Suprapubic skin (tissue), 4 donors: ENCODE measurements around the gene PLXNB1.
A peak's percentile ranks its signal among the peaks of the same experiment; 100 is the strongest.

Source experiments
- CTCF ChIP-seq, 2 donors: fragments of 200-600 bp in 1 of 2; fragments of 450-650 bp in 1 of 2; sonication (generic) in 1 of 2; IDR thresholded peaks; one replicate each; pipeline ENCODE4 v1.5.1; 2016 to 2019; ENCODE audit warnings: antibody characterized with exemption in 2 of 2, mild to moderate bottlenecking in 1 of 2, moderate library complexity in 1 of 2
- EP300 ChIP-seq: sonication (generic); formaldehyde crosslinking; IDR thresholded peaks from one replicate; pipeline ENCODE4 v1.6.1; 2017; ENCODE audit warnings: antibody characterized with exemption
- POLR2A ChIP-seq, 2 donors: fragments of 450-650 bp; IDR thresholded peaks; one replicate each; pipeline ENCODE4 v1.6.1; 2017; ENCODE audit warnings: antibody characterized with exemption in 2 of 2, mild to moderate bottlenecking in 2 of 2, moderate library complexity in 2 of 2
- POLR2AphosphoS5 ChIP-seq, 3 donors: sonication (generic); formaldehyde crosslinking; IDR thresholded peaks; one replicate each; pipeline ENCODE4 v1.6.1; 2017; ENCODE audit warnings: antibody characterized with exemption in 3 of 3

GRCh38 chr3:48435774-48436476 lies 6.0 kb upstream of the PLXNB1 start:
- TF ChIP-seq CTCF (IDR thresholded peaks at IDR 0.05) (peak; percentile 97 to 99), EP300 (no peak), POLR2A (IDR thresholded peaks at IDR 0.05) (no peak), POLR2AphosphoS5 (IDR thresholded peaks at IDR 0.05) (no peak)
